Panc1 (cell line): ENCODE data around the gene CARMIL3.

Source experiments
- CTCF ChIP-seq: fragments of 450-650 bp; IDR thresholded peaks from 2 replicates; pipeline ENCODE4 v1.5.1; 2017; ENCODE audit warnings: mild to moderate bottlenecking
- POLR2AphosphoS5 ChIP-seq: IDR thresholded peaks from 2 replicates; pipeline ENCODE4 v1.6.1; 2012; ENCODE audit warnings: mild to moderate bottlenecking, low read depth, low read length, moderate library complexity
- REST ChIP-seq, 2 experiments: IDR thresholded peaks; 2 replicates each; pipeline ENCODE4 v1.6.1; 2011 to 2012; ENCODE audit warnings: low read depth in 2 of 2, control low read depth in 1 of 2, low read length in 1 of 2, mild to moderate bottlenecking in 1 of 2, moderate library complexity in 1 of 2; ENCODE audit not compliant: insufficient read depth in 1 of 2
- SIN3A ChIP-seq: IDR thresholded peaks from 2 replicates; pipeline ENCODE4 v1.6.1; 2012; ENCODE audit warnings: low read depth, mild to moderate bottlenecking, low read length, moderate library complexity, borderline replicate concordance; ENCODE audit not compliant: insufficient read depth
- TCF7L2 ChIP-seq: IDR thresholded peaks from 2 replicates; pipeline ENCODE4 v1.6.1; 2011; ENCODE audit warnings: mild to moderate bottlenecking, low read depth, low read length, inconsistent platforms

GRCh38 chr14:24082411-24083080 is 30.7 kb downstream of the CARMIL3 start:
- TF ChIP-seq CTCF, result no peak
- no peak for TF ChIP-seq TCF7L2
- no peak for TF ChIP-seq POLR2AphosphoS5
- no peak for TF ChIP-seq REST (IDR thresholded peaks at IDR 0.05; ENCODE audit: insufficient read depth in 1 of 2, low read depth in 2 of 2, low read length in 1 of 2)
- TF ChIP-seq SIN3A, result no peak
